Upper lobe of left lung (tissue), 4 donors: ENCODE measurements around the gene TMEM201.

Experiments
- EP300 ChIP-seq, 4 donors: sonication (generic); formaldehyde crosslinking; IDR thresholded peaks; one replicate each; pipeline ENCODE4 v1.5.1; 2017; ENCODE audit warnings: antibody characterized with exemption in 4 of 4, control low read depth in 2 of 4
- POLR2A ChIP-seq, 4 donors: fragments of 450-650 bp; IDR thresholded peaks; one replicate each; pipeline ENCODE4 v1.5.1; 2016 to 2017; ENCODE audit warnings: antibody characterized with exemption in 4 of 4, mild to moderate bottlenecking in 2 of 4
- POLR2AphosphoS5 ChIP-seq, 2 donors: sonication (generic); formaldehyde crosslinking; IDR thresholded peaks; one replicate each; pipeline ENCODE4 v1.5.1; 2017; ENCODE audit warnings: antibody characterized with exemption in 2 of 2
- TF ChIP-seq, protein P1 (sequence below), 6 experiments: fragments of 450-650 bp in 4 of 6; fragments of 200-600 bp in 2 of 6; sonication (generic) in 2 of 6; IDR thresholded peaks; one replicate each; pipeline ENCODE4 v1.5.1; 2016 to 2019; ENCODE audit warnings: antibody characterized with exemption in 6 of 6

DNA sequence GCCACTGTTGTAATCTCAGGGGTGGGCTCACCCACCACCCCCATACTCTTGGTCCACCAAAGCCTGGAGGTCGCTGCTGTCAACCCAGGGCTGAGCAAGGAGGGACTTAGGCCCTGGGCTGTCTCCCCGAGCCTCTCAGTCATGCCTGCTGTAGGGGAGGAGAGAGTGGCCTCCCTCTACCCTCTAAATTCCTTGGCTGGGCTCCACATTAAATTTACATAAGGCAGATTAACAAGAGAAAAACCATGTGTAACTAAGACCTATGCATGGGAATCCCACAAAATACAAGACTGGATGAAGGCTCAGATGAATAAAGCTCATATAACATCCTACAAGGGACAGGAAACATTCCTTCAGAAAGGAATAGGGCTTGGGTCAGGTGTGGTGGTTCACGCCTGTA lies 61.1 kb downstream of the TMEM201 start:
- TF ChIP-seq, protein P1, sequence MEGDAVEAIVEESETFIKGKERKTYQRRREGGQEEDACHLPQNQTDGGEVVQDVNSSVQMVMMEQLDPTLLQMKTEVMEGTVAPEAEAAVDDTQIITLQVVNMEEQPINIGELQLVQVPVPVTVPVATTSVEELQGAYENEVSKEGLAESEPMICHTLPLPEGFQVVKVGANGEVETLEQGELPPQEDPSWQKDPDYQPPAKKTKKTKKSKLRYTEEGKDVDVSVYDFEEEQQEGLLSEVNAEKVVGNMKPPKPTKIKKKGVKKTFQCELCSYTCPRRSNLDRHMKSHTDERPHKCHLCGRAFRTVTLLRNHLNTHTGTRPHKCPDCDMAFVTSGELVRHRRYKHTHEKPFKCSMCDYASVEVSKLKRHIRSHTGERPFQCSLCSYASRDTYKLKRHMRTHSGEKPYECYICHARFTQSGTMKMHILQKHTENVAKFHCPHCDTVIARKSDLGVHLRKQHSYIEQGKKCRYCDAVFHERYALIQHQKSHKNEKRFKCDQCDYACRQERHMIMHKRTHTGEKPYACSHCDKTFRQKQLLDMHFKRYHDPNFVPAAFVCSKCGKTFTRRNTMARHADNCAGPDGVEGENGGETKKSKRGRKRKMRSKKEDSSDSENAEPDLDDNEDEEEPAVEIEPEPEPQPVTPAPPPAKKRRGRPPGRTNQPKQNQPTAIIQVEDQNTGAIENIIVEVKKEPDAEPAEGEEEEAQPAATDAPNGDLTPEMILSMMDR (IDR thresholded peaks at IDR 0.05): no peak
- no peak for TF ChIP-seq POLR2AphosphoS5 (IDR thresholded peaks at IDR 0.05)
- no peak for TF ChIP-seq POLR2A (IDR thresholded peaks at IDR 0.05)
- no peak for TF ChIP-seq EP300 (IDR thresholded peaks at IDR 0.05)
